Measurements from ENCODE around the gene LRSAM1. TPM values are rescaled to one million over a fixed set of nuclear protein-coding genes. Genes with fewer than 3 reads are reported as not detected.

The LRSAM1 gene
- total RNA-seq, 1 donor from 2014 or later, result 14.2 TPM

GRCh38 chr9:127530206-127530941 is 79.1 kb downstream of the LRSAM1 start:
- intact Hi-C loops (cut with micrococcal nuclease), result no loop called here

GRCh38 chr9:127531676-127532075 is 80.4 kb downstream of the LRSAM1 start:
- intact Hi-C loops (cut with micrococcal nuclease), result no loop called here

DNA sequence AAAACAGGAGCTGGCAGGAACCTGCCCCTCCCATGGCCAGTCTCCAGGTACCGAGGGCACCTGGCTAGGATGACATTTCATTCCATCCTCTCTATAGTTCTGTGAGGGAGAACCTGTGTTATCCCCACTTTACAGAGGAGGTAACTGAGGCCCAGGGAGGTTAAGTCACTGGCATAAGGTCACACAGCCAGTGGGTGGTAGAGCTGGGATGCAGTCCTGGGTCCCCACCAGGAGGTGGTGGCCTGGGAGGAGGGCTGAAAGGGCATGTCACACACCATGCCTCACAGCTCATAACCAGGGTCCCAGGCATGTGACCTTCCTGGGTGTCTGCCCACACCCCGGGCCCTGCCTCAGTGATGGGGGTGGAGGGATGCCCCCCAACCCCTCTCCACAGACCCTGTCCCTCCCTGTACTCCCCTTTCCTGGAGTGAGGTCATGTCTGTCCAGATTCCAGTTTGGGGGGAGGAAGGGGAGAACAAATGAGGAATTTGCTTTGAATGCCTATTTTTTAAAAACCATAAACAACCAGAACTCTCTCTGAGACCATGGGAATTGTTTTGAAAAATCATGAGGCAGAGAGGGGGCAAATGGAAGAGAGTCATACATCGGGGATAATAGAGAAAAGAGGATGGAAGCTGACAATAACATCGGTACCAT is 83.1 kb downstream of the LRSAM1 start:
- intact Hi-C loops (cut with micrococcal nuclease), result no loop called here

DNA sequence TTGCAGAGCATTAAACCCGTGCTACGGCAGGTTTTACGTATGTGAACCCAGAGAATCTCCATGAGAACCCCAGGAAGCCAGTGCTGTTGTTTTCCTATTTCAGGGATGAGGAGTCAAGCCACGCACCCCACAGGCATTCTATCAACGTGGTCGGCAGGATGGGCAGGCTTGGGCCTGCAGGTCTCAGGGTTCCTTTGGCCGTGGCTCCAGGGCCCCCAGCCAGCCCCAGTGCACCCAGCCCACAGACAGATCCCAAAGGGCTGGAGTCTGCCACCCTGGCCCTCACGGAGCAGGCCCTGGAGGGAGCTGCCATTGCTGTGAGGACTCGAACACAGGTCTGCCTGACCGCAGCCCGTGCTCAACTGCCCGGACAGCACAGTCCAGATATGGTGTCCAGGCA is 83.6 kb downstream of the LRSAM1 start:
- intact Hi-C loops (cut with micrococcal nuclease), result no loop called here

DNA sequence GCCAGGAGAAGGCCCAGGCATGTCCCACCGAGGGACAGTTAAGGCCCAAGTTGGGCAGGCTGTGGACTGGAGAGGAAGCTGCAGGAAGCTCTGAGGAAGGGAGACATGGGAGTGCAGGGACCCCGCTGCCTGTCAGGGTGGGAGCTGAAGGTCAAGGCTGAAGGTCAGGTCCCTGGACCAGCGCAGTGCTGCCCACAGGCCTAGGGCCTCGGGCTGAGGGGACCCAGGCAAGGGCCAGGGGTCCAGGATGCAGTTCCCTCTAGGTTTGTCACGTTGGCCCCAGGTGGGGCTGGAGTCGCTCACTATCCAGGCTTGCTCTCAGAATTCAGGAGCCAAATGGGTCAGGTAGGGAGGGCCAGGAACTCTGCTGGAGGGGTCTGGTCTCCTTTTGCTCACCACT is 84.1 kb downstream of the LRSAM1 start:
- intact Hi-C loops (cut with micrococcal nuclease), result no loop called here

DNA sequence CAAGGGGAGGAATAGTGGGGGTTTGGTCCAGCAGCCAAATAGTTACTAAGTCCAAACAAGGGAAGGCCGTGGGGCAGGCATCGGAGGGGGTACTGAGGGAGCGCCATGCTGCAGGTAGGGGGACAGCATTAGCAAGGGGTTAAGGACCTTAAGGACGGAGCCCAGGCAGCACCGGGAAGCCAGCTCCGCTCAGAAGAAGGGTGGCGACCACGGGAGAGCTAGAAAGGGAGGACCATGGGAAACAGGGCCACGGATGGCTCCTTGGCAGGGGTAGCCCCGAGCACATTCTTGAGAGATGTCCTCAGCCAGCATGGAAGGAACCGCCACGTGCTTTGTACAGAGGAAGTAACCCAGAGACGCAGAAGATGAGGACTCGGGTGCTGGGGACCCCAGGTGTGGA is 84.5 kb downstream of the LRSAM1 start:
- intact Hi-C loops (cut with micrococcal nuclease), result no loop called here

GRCh38 chr9:127536499-127536898 is 85.2 kb downstream of the LRSAM1 start:
- intact Hi-C loops (cut with micrococcal nuclease), result no loop called here

GRCh38 chr9:127537014-127537413 is 85.7 kb downstream of the LRSAM1 start:
- intact Hi-C loops (cut with micrococcal nuclease), result no loop called here

DNA sequence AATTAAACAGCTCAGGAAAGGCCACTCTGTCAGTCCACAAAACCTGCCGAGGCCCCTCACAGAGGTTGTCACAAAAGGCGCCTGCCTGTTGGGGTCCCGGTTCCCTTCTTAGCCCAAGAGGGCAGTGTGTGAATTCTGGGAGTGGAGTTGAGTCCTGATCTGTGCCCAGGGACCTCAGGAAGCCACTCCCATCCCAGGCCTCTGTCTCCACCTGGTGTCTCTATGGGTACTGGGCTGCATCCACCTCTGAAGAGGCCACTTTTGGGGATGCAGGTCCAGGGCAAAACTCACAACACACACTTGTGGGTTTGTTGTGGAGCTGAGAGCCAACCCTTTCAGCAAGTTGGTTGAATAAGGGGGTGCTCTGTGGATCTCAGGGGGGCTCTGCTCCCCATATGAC is 86.5 kb downstream of the LRSAM1 start:
- intact Hi-C loops (cut with micrococcal nuclease), result no loop called here

GRCh38 chr9:127538849-127539258 is 87.5 kb downstream of the LRSAM1 start:
- intact Hi-C loops (cut with micrococcal nuclease), result no loop called here

DNA sequence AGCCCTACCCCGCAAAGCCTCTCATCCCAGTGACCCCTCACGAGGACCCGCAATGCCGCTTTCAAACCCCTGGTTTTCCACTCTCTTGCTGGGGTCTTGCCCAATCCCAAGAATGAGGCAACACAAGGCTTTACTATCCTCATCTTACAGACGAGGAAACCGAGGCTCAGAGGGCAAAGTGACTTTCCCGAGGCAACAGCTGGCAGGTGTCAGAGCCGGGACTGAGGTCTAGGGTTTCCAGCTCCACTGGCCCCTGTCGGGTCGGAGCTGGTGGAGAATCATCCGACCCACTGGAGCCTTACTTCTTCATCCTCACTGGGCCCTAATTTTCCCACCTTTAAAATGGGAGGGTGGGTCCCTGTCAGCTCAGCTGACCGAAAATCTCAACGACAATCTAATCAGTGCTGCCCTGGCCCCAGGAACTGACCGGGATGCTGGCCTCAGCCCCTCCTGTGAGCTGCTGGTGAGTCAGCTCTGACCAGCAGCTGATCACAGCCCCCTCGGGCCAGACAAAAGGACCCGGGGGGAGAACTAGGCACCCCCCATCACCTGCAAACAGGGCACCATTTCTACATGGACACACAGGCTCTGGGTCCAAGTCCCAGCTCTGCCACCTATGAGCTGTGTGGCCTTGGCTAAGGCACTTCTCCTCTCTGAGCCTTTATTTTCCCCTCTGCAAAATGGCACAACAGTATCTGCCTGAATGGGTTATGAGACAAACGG is 88.1 kb downstream of the LRSAM1 start:
- intact Hi-C loops (cut with micrococcal nuclease), result no loop called here

DNA sequence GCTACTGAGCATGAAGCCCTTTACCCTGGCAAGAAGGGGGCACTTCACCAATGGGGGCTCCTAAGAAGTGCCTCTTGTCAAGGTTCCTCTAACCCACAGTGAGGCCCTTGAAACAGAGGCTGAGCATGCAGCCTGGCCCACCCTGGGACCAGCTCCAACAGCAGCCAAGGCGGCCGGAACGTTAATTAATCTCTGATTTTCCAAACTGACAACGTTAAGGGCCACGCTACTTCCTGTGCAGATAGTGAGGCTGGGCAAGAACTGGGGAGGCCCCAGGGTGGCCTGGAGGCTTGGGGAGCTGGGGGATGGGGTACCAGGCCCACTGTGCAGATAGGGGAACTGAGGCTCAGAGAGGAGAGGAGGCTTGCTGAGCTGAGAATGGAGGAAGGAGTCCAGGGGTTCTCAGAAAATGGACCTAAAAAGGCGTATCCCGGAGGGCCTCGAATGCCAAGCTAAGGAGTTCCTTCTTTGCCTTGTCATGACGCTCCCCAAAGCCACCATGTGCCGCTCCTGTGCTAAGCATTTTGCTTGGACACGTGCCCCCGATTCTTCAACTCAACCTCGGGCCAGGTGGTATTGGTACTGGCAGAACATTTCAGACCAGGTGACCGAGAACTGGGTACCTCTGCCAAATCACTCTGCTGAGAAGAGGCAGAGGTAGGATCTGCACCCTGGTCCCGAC is 88.8 kb downstream of the LRSAM1 start:
- intact Hi-C loops (cut with micrococcal nuclease), result no loop called here

DNA sequence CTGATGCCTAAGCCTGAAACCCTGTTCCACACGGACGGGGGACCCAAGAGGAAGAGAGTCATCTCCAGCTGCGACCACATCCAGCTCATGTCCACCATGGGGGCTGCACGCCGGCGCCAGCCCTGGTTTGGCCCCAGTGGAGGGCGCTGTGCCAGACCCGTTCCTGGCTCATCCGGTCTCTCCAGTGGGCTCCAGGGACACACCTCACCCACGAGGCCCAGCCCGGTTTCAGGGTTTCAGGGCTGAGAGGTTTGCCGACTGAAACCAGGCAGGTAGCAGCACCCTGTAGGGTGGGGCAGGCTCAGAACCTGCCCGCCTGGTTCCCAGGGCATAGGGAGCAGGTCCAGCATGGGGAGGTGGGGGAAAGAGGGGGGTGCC is 89.3 kb downstream of the LRSAM1 start:
- intact Hi-C loops (cut with micrococcal nuclease), result no loop called here

GRCh38 chr9:127541176-127541575 is 89.9 kb downstream of the LRSAM1 start:
- intact Hi-C loops (cut with micrococcal nuclease), result no loop called here

GRCh38 chr9:127541865-127542264 is 90.6 kb downstream of the LRSAM1 start:
- intact Hi-C loops (cut with micrococcal nuclease), result no loop called here

DNA sequence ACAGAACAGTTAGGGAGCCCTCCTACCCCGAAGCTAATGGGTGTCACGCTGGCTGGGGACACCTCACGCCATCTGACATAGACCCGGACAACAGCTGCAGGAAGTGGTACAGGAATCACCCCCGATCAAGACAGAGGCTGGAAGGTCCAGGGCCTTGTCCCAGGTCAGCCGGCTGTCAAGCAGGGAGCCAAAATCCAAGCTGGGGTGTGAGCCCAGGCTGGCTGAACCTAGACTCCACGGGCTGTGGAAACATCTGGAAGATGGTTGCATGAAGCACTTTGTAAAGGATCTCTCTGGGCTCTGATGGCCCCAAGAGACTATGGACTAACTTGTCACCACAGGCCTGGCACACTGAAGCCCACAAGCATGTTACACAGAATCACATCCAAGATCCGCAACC is 91.9 kb downstream of the LRSAM1 start:
- intact Hi-C loops (cut with micrococcal nuclease), result no loop called here

DNA sequence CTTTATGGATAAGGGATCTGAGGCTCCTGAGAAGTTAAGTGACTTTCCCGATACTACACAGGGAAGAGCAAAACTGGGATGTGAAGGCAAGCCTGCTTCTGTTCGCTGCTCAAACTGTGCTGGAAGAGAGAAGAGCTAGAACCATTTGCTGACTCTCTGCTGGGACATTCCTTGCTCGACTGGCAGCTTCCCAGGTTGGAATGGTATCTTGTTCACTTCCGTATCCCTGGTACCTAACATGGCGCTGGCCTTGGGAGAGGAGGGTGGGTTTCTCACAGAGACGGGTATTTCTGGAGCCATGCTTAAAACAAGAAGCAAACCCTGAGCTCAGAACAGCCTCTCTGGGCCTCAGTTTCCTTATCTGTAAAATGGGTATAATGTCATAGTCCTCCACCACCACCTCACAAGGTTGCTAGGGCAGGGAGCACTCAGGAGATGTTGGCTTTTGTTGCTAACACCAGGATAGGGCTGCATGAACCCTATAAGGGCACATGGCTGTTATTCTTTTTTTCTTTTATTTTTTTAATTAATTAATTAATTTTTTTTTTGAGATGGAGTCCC is 92.7 kb downstream of the LRSAM1 start:
- intact Hi-C loops (cut with micrococcal nuclease), result no loop called here

DNA sequence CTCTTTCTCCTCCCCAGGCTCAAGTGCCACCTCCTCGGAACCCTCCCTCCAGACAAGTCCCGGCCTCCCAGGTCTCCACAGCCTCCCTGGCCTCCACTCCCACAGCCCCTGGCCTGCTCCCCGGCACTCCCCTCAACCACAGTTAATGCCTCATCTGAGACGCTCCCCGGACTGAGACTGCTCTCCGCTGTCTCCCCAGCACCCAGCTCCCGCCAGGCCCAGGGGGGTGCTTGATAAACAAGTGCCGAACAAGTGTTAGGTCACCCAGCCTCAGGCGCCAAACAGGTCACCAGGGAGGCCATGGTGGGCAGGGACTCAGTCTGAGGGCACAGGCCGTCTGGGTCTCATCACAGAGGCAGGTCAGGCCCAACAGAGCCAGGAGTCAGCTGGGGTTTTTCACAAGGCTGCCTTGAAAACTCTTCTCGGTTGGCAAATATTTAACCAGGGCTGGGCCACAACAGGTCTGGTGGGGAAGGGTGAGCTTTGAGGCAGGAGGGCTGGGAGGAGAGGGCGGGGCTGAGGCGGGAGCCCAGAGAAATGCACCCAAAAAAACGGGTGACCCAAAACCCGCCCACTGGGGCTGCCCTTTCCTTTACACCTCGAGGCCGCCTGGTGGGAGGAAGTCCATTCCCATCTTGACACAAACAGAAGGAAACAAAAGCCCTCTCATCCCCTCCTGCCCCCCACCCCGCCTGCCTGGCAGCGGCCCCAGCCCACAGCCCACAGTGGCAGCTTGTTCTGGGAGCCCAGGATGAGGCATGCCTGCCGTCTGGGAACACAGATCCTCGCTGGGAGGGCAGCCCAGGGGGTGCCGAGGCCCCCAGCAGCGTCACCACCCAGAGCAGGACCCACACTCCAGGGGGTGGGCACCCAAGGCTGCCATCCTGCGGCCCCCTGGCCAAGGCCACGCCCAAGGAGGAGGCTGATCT is 94.2 kb downstream of the LRSAM1 start:
- intact Hi-C loops (cut with micrococcal nuclease), result no loop called here

DNA sequence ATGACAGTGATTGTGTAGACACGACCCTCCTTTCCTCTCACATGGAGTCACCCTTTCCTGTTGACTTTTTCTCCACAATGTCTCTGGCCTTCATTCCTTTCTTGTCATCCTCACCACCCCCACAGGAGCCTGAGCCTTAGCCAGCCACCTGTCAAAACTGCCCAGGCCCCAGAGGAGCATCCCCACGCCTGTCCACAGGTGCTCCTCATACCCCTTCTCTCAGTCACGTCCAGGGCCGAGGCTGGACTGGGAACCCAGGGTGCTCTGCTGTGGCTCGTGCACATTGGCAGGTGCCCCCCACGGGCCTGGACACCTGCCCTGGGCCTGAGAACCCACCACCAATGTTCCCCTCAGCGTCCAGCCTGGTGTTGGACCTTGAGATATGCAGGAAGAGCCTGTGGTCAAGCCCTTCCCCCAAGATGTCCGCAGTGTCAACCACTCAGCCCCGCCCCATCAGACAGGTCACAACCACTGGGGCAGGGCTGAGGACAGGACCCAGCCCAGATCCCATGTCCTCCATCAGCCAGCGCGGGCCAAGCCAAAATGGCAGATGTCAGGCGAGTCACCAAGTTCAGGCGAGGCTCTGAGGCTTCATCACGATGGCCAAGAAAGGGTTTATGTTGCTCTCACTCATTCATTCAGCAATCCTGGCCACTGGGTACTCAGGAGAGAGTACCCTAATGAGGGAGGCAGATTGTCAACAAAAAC is 95.0 kb downstream of the LRSAM1 start:
- intact Hi-C loops (cut with micrococcal nuclease), result no loop called here

DNA sequence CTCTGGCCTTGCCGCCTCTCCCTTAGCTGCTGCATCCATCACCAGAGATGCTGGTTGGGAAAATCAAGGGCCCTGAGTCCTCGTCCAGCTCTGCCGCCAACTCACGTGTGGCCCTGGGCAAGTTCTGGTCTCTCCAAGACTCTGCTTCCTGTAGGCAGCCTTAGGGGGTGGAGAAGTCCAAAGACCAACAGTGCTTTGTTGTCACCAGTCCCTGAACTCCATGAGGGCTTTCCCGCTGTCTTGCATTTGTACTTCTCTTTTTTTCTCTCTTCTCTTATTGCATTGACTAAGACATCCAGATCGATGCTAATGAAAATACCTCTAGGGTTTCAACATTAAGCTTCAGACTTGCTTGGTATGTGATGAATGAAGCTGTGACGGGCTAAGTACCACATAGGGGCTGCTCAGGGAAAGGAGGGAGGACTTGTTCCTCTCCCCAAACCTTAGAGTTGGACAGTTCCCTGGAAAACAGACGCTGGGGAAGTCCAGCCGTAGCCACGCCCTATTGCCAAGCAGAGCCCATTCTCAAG is 97.1 kb downstream of the LRSAM1 start:
- intact Hi-C loops (cut with micrococcal nuclease), result no loop called here

Measured in T-helper 2 cell treated with Interferon-gamma antibody and Interleukin-4, amounts not matched to agents 100 ng/mL and 5 ng/mL, for 36 hours (primary cell).